HG02759 (cell line): ENCODE measurements around the gene MUC20.
"Not testable (repeated sequence)": the region's sequence is repeated elsewhere in the genome, so short reads cannot be mapped to it uniquely, and the experiment has no call there.

Experiments used
- ATAC-seq: cut with Tn5 transposase; IDR thresholded peaks from one replicate; pipeline ENCODE4 v1.9.1; 2021; ENCODE audit warnings: mild to moderate bottlenecking, moderate library complexity; ENCODE audit not compliant: unreplicated experiment

The MUC20 gene

DNA sequence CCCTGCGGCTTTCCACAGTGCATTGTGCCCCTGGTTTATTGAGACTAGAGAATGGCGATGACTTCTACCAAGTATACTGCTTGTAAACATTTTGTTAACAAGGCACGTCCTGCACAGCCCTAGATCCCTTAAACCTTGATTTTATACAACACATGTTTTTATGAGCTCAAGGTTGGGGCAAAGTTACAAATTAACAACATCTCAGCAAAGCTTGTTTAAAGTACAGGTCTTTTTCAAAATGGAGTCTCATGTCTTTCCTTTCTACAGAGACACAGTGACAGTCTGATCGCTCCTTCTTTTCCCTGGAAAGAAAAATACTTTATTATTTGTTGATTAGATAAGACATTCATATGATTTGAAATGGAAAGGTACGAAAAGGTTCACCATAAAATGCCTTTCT is 8.0 kb downstream of the MUC20 start:
- not testable (repeated sequence) for ATAC-seq

DNA sequence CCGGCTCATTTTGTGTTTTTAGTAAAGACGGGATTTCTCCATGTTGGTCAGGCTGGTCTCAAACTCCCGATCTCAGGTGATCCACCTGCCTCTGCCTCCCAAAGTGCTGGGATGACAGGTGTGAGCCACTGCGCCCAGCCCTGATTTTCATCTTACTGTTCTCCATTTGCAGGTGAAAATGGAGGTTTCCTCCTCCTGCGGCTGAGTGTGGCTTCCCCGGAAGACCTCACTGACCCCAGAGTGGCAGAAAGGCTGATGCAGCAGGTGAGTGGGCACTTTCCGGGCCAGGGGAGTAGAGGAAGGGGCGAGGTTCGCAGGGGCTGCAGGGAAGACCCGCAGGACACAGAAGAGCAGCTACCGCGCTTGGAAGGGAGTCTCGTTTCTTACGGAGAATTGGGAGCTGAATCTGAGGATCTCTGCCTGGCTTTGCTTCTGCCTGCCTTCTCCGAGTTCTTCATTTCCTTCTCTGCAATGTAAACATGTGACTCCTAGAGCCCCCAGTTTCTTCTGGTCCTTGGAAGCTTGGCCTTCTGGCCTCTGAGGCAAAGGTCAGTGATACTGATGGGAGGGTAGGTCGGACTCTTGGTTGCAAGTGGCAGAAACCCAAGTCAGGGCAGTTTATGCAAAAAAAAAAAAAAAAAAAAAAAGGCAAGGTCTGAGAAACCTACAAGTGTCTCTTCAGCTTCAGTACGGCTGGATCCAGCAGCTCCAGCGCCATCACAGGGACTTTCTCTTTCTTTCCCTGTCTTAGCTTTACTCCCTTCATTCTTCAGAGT is 8.9 kb downstream of the MUC20 start:
- no peak for ATAC-seq

DNA sequence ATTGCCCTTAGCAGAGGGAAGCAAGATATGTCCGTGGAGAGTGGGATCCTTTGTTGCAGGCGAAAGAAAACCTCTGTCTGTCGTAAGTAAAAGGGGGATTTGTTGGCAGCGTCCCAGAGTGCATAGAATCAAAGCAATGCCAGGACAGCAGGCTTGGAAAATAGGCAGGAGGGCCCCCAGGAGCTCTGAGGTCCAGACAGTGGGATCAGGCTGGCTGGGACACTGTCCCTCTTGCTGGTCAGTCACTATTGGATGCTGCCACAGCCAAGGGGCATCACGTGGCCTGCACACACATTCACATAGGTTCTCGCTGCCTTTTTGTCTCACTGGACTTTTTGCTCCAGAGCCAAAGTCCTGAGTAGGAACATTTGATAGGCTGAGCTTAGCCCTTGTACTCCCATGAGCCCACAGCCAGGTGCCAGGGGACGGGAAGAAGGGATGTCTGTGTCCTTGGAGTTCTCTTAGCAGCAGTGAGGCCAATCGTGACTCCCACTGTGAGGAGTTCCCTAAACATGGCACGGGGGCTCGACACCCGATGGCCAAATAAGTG is 10.7 kb downstream of the MUC20 start:
- no peak for ATAC-seq

DNA sequence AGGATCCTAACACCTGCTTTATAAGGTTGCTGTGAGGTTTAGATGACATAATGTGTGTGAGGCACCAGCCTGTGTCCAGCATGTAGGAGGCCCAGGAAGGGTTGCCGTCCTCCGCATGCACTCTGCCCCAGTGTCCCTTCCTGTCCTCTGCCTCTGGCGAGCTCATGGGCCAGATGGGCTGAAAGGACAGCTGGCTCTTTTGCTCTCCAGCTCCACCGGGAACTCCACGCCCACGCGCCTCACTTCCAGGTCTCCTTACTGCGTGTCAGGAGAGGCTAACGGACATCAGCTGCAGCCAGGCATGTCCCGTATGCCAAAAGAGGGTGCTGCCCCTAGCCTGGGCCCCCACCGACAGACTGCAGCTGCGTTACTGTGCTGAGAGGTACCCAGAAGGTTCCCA is 12.2 kb downstream of the MUC20 start:
- ATAC-seq = no peak

DNA sequence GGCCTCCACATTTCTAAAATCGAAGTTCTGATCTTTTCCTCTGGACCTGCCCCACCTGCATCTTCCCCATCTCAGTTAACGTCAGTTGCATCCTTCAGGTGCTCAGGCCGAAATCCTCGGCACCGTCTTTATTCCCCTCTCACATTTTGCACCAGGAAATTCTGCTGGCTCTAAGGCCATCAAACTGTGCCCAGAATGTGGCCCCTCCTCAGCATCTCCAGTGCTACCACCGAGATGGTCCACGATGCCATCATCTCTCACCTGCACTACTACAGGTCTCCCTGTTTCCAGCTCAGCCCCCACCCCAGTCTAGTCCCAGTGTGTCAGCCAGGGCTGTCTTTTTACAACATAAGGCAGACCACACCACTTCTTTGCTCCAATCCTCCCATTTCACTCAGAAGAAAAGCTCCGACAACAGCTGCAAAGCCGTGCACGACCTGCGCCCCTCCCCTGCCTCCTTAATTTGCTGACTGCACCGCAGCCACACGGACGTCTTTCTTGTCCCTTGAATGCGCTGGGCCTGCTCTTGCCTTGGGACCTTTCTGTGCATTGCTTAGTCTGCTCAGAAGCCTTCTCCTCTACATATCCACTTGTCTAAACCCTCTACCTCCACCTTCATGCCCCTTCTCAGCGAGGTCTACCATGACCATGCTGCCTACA is 14.4 kb downstream of the MUC20 start:
- ATAC-seq = no peak

DNA sequence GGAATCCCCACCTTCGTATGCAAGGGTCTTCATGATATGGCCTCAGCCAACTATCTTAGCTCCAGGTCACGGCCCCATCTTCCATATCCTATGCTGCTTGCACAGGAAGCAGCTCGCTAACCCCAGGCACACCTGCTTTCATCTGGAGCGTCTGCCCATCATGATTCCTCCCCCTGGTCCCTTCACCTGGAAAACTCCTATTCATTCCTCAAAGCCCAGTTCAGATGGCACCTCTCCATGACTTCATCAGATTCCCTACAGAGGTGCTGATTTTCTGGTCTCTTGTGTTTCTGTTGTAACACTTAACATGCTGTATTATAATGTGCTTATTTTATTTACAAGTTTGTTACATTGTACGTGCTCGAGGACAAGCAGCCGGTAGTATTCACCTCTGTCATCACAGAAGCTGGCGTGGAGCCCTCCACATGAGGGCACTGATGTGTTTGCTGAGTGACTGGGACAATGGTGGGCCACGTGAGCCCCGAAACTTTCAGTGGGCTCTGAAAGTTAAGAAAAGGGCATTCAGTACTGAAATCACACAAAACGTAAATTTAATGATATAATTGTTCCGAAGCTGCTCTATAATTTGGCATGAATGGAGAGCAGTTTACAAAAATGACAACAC is 16.2 kb downstream of the MUC20 start:
- no peak for ATAC-seq

DNA sequence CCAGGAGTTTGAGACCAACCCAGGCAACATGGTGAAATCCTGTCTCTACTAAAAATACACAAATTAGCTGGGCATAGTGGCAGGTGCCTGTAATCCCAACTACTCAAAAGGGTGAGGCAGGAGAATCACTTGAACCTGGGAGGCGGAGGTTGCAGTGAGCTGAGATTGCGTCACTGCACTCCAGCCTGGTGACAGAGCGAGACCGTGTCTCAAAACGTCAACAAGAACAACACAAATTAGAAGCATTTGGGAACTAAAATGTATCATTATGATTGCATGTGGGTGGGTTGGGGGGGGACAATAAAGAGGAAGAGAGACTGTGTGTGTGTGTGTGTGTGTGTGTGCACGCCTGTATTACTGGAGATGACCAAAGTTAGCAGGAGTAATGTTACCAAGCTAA is 17.0 kb downstream of the MUC20 start:
- ATAC-seq = not testable (repeated sequence)

DNA sequence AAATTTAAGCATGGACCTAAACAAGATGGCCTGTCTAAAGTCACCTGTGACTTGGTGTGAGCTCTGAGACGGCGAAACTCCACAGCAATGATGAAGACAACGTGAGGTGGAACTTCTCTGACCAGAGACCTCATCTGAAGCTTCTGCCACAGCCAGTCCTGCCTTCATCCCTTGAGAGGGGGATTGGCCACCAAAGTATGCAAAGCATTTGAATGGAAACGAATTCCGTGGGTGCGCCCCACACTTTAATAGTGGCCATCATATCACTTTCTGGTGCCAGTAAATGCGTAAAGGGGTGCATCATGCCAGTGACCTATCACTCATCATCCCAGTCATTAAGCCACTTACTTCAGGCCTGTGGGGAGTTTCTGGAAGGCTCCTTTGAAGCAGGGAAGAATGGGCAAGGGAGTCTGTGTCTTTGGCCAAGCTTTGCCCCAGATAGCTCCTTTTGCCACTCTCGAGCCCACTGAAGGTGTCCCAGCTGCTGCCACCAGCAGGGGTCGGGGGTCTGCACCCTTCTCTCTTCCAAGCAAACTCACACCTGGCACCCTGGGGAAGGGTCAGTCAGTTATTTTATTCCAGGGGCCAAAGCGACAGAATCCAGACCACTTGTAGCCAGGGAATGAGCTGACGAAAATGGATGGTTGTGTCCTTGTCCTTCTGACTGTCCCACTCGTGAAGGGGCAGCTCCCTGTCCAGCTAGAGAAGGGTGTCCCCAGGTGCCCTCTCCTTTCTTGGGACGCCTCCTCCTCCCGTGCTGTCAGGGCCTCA is 17.7 kb downstream of the MUC20 start:
- no peak for ATAC-seq

DNA sequence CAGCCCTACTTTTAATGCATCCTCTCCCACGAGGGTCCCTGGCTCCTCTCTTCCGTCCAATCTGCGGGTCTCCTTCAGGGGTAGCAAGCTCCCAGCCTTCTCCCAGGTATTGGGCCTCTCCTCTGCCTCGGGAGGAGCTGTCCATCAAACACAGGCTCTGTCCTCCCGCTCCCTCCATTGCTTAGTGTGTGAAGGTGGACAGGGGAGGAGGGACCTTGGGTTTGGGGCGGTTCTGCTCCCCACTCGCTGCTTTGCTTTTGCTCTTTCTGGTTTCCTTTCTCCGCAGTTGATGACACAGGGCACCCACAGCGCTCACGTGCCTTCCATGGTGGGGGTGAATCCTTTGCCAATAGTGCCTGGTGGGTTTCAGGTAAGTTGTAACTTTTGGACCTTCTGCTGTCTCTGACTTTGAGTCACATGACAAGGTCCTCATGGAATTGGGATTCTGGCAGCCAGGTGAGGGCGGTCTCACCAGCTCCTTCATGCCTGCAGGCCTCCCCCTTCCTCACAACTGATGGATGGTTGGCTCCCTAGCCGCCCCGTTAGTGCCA is 18.9 kb downstream of the MUC20 start:
- no peak for ATAC-seq

DNA sequence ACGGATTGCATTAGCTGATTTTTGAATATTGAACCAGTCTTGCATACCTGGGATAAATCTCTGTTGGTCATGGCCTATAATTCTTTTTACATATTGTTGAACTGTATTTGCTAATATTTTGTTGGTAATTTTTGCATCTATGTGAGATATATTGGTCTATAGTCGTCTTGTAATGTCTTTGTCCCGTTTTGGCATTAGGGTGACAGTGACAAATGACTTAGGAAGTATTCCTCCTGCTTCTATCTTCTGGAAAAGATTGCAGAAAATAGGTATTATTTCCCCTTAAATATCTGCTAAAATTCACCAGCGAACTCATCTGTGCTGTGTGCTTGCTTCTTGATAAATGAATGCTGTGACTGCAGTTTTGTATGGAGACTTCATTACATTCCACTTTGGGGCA is 23.7 kb downstream of the MUC20 start:
- no peak for ATAC-seq

DNA sequence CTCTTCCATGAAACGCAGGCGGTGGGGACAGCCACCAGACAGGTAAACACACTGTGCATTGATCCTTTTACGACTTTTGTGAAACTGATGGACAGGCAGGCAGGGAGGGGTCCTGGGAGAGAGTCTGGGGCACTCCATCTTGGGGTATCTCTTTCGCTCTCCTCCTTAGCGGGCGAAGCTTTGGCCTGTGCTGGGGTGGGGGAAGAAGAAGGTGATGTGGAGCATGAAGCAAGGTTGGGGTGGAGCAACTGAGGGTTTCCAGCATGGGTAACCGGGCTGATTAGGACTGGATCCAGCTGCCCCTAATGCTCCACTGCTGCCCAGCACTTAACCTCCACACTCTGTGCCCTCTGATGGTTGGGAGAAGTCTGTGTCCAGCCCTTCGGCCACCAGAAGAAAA is 25.6 kb downstream of the MUC20 start:
- ATAC-seq = no peak

DNA sequence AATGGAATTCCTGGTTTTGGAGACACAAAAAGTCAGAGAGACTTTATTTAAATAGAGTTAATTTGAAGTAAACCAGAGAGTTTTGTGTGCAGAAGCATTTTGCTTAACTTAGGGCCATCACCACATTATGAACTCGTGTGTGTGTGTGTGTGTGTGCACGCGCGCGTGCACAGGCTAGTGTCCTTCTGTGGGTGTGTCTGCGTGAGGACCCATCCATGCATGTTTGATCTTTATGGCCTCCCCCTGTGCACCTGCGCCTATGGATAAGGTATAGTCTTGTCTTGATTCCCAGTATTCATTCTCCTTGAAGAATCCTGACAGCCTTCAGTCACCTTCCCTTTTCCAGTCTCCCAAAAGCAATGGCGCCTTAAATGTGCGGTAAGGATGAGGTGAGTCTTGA is 26.0 kb downstream of the MUC20 start:
- no peak for ATAC-seq

DNA sequence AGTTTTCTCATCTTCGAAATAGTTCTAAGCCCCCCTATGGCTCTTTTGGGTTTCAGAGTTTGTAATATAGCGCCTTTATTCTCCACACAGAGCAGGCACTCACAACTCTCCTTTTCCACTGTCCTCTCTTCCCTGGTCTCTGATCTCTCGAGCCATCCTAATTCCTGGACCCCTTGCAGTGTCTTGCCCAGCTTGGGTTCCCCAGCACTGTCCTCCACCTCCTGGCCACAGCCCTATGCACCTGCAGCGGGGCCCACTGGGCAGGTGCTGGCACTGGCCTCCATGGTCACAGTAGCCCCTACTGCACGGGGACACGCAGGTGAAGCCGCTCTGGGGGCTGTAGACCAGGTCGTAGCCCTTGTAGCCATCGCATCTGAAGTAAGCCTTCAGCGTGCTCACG is 27.9 kb downstream of the MUC20 start:
- no peak for ATAC-seq

DNA sequence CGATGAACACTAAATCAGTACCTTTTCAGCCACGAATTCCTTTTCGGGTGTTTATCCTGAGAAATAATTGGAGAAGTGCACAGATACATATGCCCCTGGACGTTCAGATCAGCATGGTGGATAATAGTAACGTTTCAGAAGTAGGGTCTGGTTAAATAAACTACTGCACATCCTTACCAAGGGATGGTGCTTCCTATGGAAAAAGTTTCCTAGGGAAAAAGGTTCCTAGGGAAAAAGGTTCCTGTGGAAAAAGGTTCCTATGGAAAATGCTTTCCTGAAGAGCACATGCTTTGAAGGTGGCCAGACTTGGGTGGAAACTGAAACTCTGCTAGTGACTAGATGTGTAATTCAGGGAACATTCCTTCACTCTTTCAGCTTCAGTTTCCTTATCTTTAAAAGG is 28.3 kb downstream of the MUC20 start:
- ATAC-seq = not testable (repeated sequence)

DNA sequence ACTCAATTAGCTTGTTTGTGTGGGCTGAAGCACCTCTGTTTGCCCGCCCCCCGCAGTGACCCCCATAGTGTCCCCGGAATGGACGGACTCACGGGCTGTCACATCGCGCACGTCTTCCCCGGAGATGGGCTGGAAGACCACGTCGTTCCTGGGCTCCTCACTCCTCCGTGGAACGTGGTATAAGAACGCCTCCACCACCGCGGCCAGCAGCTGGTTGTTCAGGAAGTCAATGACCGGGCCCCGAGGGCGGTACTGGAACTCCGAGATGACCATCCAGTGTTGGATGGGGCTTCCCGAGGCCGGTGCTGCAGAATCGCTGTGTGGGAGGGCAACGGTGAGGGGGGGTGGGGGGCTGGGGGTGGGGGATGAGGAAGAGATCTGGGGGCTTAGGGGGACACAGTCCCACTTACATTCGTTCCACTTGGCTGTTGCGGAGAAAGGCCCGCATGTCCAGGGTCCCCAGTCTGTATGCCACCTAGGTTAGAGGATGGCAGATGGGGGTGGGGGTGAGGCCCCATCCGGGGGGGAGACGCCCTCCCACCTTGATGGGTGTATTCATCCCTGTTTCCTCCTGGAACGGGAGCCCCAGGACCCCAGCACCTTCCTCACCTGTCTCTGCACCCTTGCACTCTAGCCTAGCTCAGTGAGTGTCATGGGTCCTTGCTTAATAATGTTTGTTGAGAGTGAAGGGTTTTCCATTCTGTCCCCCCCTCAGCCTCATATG is 30.2 kb downstream of the MUC20 start:
- no peak for ATAC-seq

DNA sequence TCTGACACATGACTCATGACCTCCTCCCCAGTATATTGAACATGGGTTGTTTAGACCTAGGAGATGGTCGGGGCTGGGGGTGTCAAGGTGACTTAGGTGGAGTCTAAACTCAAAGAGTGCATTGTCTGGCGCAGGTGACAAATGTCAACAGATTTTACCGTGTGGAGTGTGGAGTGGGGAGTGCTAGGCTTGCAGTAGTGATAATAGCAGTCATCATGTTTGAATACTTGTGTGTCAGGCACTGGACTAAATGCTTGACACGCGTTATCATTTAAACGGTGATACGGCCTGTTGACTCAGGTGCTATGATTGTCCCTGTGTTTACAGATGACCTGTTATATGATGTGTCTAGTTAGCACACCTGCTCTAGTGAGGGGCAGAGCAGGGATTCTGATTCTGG is 30.8 kb downstream of the MUC20 start:
- no peak for ATAC-seq

DNA sequence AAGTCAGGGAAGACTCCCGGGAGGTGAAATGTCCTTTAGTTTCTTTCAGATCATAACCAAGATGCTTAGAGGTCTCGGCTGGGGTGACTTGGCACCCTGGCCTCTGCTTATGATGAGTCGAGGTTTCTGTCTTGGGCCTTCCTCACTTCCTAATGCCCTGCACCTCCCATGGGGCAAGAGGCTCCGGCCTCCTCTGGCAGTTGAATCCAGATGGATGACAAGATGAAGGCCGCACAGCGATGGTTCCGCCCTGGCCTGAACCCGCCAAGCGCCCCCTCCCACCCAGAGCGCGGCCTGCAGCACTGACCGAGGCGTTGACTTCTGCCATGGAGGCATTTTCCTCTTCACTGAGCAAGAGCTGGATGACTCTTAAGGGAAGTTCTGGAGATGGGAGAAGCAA is 31.3 kb downstream of the MUC20 start:
- ATAC-seq = no peak

DNA sequence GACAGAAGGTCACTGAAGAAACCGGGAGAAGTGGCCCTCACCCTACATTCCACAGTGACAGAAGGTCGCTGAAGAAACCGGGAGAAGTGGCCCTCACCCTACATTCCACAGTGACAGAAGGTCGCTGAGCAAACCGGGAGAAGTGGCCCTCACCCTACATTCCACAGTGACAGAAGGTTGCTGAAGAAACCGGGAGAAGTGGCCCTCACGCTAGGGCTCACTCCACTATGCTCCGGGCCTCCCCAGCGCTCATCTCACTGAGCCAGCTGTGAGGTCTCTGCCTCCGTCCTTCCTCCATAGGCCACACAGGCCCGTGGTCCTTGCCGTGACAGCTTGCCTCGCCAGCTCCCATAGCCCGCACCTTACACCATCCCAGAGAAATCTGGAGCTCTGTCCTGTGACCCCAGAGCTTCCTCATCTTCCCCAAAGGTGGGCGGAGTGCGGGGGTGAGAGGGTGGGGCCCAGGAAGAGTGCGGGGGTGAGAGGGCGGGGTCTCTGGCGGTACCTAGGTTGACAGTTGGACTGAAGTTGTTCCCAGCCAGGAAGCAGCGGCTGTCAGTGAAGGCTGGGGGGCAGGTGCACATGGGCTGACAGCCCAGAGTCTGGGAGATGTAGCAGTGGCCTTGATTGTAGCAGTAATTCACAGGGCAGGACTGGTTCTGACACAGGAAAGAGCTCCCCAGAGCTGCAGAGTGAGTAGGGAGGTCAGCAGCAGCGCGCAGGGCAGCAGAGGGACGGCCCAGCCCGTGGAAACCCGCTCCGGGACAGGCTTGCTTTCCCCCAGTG is 32.0 kb downstream of the MUC20 start:
- no peak for ATAC-seq

DNA sequence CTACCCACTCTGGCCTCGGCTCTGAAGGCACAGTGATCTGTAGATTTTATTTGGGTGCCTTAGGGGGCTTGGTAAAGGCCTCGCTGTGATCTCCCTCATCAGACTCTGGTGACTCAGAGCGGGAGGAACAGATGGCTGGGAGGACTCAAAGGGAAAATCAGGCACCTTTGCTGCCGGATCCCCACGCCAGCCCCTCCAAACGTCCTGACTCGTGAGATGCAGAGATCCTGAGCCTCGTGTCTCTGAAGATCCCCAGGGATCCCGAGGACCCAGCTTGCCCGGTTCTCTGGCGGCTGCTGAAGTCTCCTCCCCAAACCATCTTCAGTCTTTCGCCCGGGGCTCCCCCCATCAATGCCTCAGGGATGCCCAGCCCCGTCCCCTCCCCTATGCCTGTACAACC is 32.8 kb downstream of the MUC20 start:
- ATAC-seq = no peak
